K562 (cell line): Measurements from ENCODE around the gene NFYC. TPM values are rescaled to one million over a fixed set of nuclear protein-coding genes. Genes with fewer than 3 reads are reported as not detected.

Source experiments
- ARID1B ChIP-seq: fragments of 450-650 bp; IDR thresholded peaks from 2 replicates; pipeline ENCODE4 v1.6.1; 2016; ENCODE audit warnings: antibody characterized with exemption, mild to moderate bottlenecking, inconsistent platforms
- ATF1 ChIP-seq, 2 experiments: fragments of 450-650 bp in 1 of 2; IDR thresholded peaks; 2 replicates each; pipeline ENCODE4 v1.6.1; 2016; ENCODE audit warnings: missing compliant biosample characterization in 1 of 2, missing genetic modification characterization in 1 of 2
- BACH1 ChIP-seq: fragments of 200-800 bp; sonication (Bioruptor generic); IDR thresholded peaks from 2 replicates; pipeline ENCODE4 v1.6.1; 2016; ENCODE audit warnings: missing genetic modification characterization, missing compliant biosample characterization
- BCOR ChIP-seq: fragments of 450-650 bp; IDR thresholded peaks from 2 replicates; pipeline ENCODE4 v1.6.1; 2016
- C11orf30 ChIP-seq: fragments of 450-650 bp; IDR thresholded peaks from 2 replicates; pipeline ENCODE4 v1.6.1; 2016; ENCODE audit warnings: low read depth, mild to moderate bottlenecking
- DPF2 ChIP-seq: fragments of 450-650 bp; IDR thresholded peaks from 2 replicates; pipeline ENCODE4 v1.6.1; 2016
- HCFC1 ChIP-seq: IDR thresholded peaks from 2 replicates; pipeline ENCODE4 v1.6.1; 2012; ENCODE audit warnings: low read depth, low read length, improper control_type of control experiment
- HDAC2 ChIP-seq: fragments of 450-650 bp; IDR thresholded peaks from 2 replicates; pipeline ENCODE4 v1.6.1; 2016; ENCODE audit warnings: mild to moderate bottlenecking
- HNRNPLL ChIP-seq: fragments of 200-400 bp; formaldehyde crosslinking; IDR thresholded peaks from 2 replicates; pipeline ENCODE4 v1.6.1; 2017; ENCODE audit warnings: low read length, low read depth, mild to moderate bottlenecking; ENCODE audit not compliant: poor library complexity, severe bottlenecking
- ILK ChIP-seq: fragments of 450-650 bp; IDR thresholded peaks from 2 replicates; pipeline ENCODE4 v1.6.1; 2016; ENCODE audit warnings: missing genetic modification characterization, low read depth, mild to moderate bottlenecking, missing compliant biosample characterization, moderate library complexity, borderline replicate concordance
- MAFF ChIP-seq: IDR thresholded peaks from 2 replicates; pipeline ENCODE4 v1.6.1; 2012; ENCODE audit warnings: low read length, improper control_type of control experiment
- MAFG ChIP-seq: fragments of 450-650 bp; conservative IDR thresholded peaks from 2 replicates; pipeline ENCODE4 v1.6.1; 2016; ENCODE audit warnings: missing genetic modification characterization, missing compliant biosample characterization
- MAFK ChIP-seq: IDR thresholded peaks from 2 replicates; pipeline ENCODE4 v1.6.1; 2011; ENCODE audit warnings: low read length, improper control_type of control experiment
- PCBP2 ChIP-seq: fragments of 200-400 bp; formaldehyde crosslinking; IDR thresholded peaks from 2 replicates; pipeline ENCODE4 v1.6.1; 2018; ENCODE audit warnings: low read length, low read depth, mild to moderate bottlenecking, moderate library complexity; ENCODE audit not compliant: poor library complexity, severe bottlenecking
- RCOR1 ChIP-seq, 2 experiments: IDR thresholded peaks; 2 replicates each; pipeline ENCODE4 v1.6.1; 2012; ENCODE audit warnings: low read depth in 2 of 2, low read length in 2 of 2, borderline replicate concordance in 1 of 2, improper control_type of control experiment in 1 of 2
- SIX5 ChIP-seq, 2 experiments: IDR thresholded peaks; 2 replicates each; pipeline ENCODE4 v1.6.1; 2011; ENCODE audit warnings: low read length in 2 of 2, borderline replicate concordance in 1 of 2, low read depth in 1 of 2, mild to moderate bottlenecking in 1 of 2, moderate library complexity in 1 of 2; ENCODE audit not compliant: insufficient read depth in 1 of 2
- SMARCA4 ChIP-seq: fragments of 450-650 bp; IDR thresholded peaks from 2 replicates; pipeline ENCODE4 v1.6.1; 2016
- SP1 ChIP-seq: sonication (generic); formaldehyde crosslinking; IDR thresholded peaks from 2 replicates; pipeline ENCODE4 v1.8.1; 2022; ENCODE audit warnings: mild to moderate bottlenecking, missing genetic modification reagents
- STAT5B ChIP-seq: fragments of 250-450 bp; sonication (Bioruptor Pico); IDR thresholded peaks from 2 replicates; pipeline ENCODE4 v1.8.0; 2021; ENCODE audit warnings: mild to moderate bottlenecking, inconsistent platforms
- TCF3 ChIP-seq: sonication (generic); formaldehyde crosslinking; IDR thresholded peaks from 2 replicates; pipeline ENCODE4 v1.4.0; 2020; ENCODE audit warnings: mild to moderate bottlenecking, missing genetic modification reagents
- U2AF2 ChIP-seq: fragments of 200-400 bp; formaldehyde crosslinking; optimal IDR thresholded peaks from 2 replicates; pipeline ENCODE3; 2017; ENCODE audit warnings: low read depth, mild to moderate bottlenecking, low read length
- XRCC5 ChIP-seq: fragments of 200-400 bp; formaldehyde crosslinking; IDR thresholded peaks from 2 replicates; pipeline ENCODE4 v1.6.1; 2017; ENCODE audit warnings: low read depth, mild to moderate bottlenecking, low read length
- ZFP36 ChIP-seq: fragments of 150-350 bp; IDR thresholded peaks from 2 replicates; pipeline ENCODE4 v1.6.1; 2018; ENCODE audit warnings: low read length, low read depth; ENCODE audit not compliant: partially characterized antibody
- ZNF134 ChIP-seq: fragments of 250-450 bp; sonication (Bioruptor Pico); conservative IDR thresholded peaks from 2 replicates; pipeline ENCODE4 v1.4.0; 2020
- ZNF184 ChIP-seq: sonication (generic); formaldehyde crosslinking; IDR thresholded peaks from 2 replicates; pipeline ENCODE4 v1.5.0; 2020; ENCODE audit warnings: missing genetic modification reagents
- ZNF239 ChIP-seq: fragments of 250-450 bp; sonication (Bioruptor Pico); IDR thresholded peaks from 2 replicates; pipeline ENCODE4 v1.4.0; 2020; ENCODE audit warnings: mild to moderate bottlenecking
- ZNF3 ChIP-seq: fragments of 250-450 bp; sonication (Bioruptor Pico); IDR thresholded peaks from 2 replicates; pipeline ENCODE4 v1.5.0; 2021; ENCODE audit warnings: mild to moderate bottlenecking, moderate library complexity
- ZNF316 ChIP-seq: fragments of 450-650 bp; IDR thresholded peaks from 2 replicates; pipeline ENCODE4 v1.6.1; 2016
- ZNF778 ChIP-seq: fragments of 450-650 bp; formaldehyde crosslinking; IDR thresholded peaks from 2 replicates; pipeline ENCODE4 v1.4.0; 2020; ENCODE audit warnings: mild to moderate bottlenecking, moderate library complexity
- ZNF780A ChIP-seq: fragments of 250-450 bp; sonication (Bioruptor Pico); IDR thresholded peaks from 2 replicates; pipeline ENCODE4 v1.5.0; 2021; ENCODE audit warnings: mild to moderate bottlenecking
- polyA plus RNA-seq, 8 experiments: library from polyadenylated mRNA; depleted of rRNA in 4 of 8; stranded (reverse) in 5 of 8; unstranded in 3 of 8; fragments of >200 nt; fragmentation: Nextera tagmentation in 2 of 8; fragmentation: Illumina TruSeq in 1 of 8; extraction: Ambion mirVana in 2 of 8; extraction: Trizol in 1 of 8; gene quantifications; 2 replicates each; pipeline versions ENCODE4 v1.2.1 to v1.2.3, GENCODE V29; 2011 to 2014; ENCODE audit warnings: inconsistent platforms in 1 of 8, missing spikeins in 1 of 8
- total RNA-seq, 7 experiments: library from RNA; depleted of rRNA in 6 of 7; stranded (reverse); fragments of >200 nt in 6 of 7; fragmentation: Illumina TruSeq in 2 of 7; extraction: Trizol in 2 of 7; gene quantifications; 2 replicates each; pipeline versions ENCODE4 v1.2.1 to v1.2.3, GENCODE V29; 2011 to 2021; ENCODE audit warnings: low replicate concordance in 1 of 7
- TF ChIP-seq, protein P1 (sequence below): fragments of 450-650 bp; IDR thresholded peaks from 2 replicates; pipeline ENCODE4 v1.6.1; 2017; ENCODE audit warnings: antibody characterized with exemption, mild to moderate bottlenecking

Gene NFYC
- total and polyA plus RNA-seq, 9 of the 15 experiments (the other 6 are each of a cell fraction or from before 2014, with no cell fraction given) = 4.8 to 59.8 (median 41.1) TPM

DNA sequence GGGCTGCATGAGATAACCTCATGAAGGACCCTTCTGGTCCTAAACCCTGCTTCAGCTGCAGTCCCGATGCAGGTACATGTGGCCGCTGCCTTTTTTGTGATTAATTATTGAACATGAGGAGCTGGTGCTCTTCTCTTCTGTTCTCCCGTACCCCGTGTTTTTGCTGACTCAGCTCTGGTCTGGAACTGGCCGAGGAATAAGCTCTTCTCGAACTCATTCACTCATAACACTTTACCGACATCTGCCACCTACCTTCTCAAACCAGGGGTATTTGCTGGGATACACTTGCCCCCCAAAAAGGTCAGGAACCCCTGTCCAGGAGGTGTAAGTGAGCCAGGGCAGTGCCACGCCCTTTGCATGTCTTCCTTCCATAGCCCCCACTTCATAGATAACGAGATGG is 123.9 kb downstream of the NFYC start (continued):
- TF ChIP-seq SMARCA4 (0 out of 2 replicates have a peak, but pooled peaks have one; percentile 24), ZNF134 (CRISPR knock-in tag) (no peak), XRCC5 (peak; percentile 38; the same call in 1 of the 2 replicates), ZNF780A (CRISPR knock-in tag) (no peak), ILK (no peak), HCFC1 (no peak), ZNF184 (no peak), RCOR1 (IDR thresholded peaks at IDR 0.05; ENCODE audit: borderline replicate concordance in 1 of 2, low read depth in 2 of 2, low read length in 2 of 2) (no peak), TCF3 (CRISPR knock-in tag) (peak; percentile 20; the same call in 1 of the 2 replicates), ZNF778 (CRISPR knock-in tag) (no peak), ARID1B (peak; percentile 37; the same call in 1 of the 2 replicates), HDAC2 (peak; percentile 25; the same call in 1 of the 2 replicates), BCOR (peak; percentile 34; the same call in 1 of the 2 replicates), MAFK (peak; percentile 100), ZNF316 (peak; percentile 100), ATF1 (CRISPR knock-in tag; IDR thresholded peaks at IDR 0.05) (no peak), ATF1 (tag; IDR thresholded peaks at IDR 0.05) (no peak), ZNF3 (CRISPR knock-in tag) (no peak), C11orf30 (peak; percentile 100), SP1 (no peak), STAT5B (CRISPR knock-in tag) (no peak), PCBP2 (no peak), SIX5 (IDR thresholded peaks at IDR 0.05; ENCODE audit: borderline replicate concordance in 1 of 2, insufficient read depth in 1 of 2, low read depth in 1 of 2, low read length in 2 of 2) (no peak), MAFF (peak; percentile 100), MAFG (tag) (peak; percentile 100), DPF2 (peak; percentile 67), ZNF239 (CRISPR knock-in tag) (no peak), ZFP36 (peak; percentile 29), BACH1 (tag) (peak; percentile 71; the same call in 1 of the 2 replicates), U2AF2 (no peak), HNRNPLL (no peak)
- TF ChIP-seq, protein P1, sequence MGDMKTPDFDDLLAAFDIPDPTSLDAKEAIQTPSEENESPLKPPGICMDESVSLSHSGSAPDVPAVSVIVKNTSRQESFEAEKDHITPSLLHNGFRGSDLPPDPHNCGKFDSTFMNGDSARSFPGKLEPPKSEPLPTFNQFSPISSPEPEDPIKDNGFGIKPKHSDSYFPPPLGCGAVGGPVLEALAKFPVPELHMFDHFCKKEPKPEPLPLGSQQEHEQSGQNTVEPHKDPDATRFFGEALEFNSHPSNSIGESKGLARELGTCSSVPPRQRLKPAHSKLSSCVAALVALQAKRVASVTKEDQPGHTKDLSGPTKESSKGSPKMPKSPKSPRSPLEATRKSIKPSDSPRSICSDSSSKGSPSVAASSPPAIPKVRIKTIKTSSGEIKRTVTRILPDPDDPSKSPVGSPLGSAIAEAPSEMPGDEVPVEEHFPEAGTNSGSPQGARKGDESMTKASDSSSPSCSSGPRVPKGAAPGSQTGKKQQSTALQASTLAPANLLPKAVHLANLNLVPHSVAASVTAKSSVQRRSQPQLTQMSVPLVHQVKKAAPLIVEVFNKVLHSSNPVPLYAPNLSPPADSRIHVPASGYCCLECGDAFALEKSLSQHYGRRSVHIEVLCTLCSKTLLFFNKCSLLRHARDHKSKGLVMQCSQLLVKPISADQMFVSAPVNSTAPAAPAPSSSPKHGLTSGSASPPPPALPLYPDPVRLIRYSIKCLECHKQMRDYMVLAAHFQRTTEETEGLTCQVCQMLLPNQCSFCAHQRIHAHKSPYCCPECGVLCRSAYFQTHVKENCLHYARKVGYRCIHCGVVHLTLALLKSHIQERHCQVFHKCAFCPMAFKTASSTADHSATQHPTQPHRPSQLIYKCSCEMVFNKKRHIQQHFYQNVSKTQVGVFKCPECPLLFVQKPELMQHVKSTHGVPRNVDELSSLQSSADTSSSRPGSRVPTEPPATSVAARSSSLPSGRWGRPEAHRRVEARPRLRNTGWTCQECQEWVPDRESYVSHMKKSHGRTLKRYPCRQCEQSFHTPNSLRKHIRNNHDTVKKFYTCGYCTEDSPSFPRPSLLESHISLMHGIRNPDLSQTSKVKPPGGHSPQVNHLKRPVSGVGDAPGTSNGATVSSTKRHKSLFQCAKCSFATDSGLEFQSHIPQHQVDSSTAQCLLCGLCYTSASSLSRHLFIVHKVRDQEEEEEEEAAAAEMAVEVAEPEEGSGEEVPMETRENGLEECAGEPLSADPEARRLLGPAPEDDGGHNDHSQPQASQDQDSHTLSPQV = 0 out of 2 replicates have a peak, but pooled peaks have one; percentile 48
